Activated T-helper 9 cell treated with anti-CD3 and anti-CD28 coated beads, Interleukin-2, amount 50 U/mL, for 16 hours (primary cell): ENCODE data around the gene SERTAD4.
"Not testable (repeated sequence)": the region's sequence is repeated elsewhere in the genome, so short reads cannot be mapped to it uniquely, and the experiment has no call there.

Source experiments
- DNase-seq: peaks from one replicate; pipeline ENCODE4 v3.0.0-alpha.2; 2020; ENCODE audit warnings: low read depth

The SERTAD4 gene

GRCh38 chr1:210232511-210233215 is at the start of gene SERTAD4:
Gene SERTAD4, plus strand, starts transcription at chr1:210232796. Its CDS starts 5,165 bp downstream, at chr1:210237961.
- no peak for DNase-seq

DNA sequence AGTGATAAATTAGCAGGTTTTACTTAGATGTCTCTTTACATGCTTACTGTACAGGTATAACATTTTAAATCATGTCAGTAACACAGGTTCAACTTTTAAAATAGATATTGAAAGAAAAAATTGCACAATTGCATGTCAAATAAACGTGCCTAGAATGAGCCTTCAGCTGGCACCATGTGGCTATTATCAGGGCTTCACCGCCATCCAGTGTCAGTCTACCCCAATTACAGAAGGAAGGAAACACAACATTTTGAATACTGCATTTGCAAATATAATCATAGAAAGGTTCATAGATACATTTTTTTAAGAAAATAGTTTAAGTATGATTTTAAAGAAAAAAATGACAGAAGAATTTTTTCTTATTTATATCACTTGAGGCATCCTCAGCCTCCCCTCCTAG is 47.5 kb upstream of the SERTAD4 start:
- DNase-seq = no peak

- DNase-seq = not testable (repeated sequence)
These were observed 44.6 kb upstream of the SERTAD4 start for GRCh38 chr1:210187849-210188606.

- DNase-seq = no peak
These were observed 43.2 kb upstream of the SERTAD4 start for GRCh38 chr1:210189426-210189825.

GRCh38 chr1:210195635-210196160 is 36.9 kb upstream of the SERTAD4 start:
- no peak for DNase-seq

- not testable (repeated sequence) for DNase-seq
These were observed 36.3 kb upstream of the SERTAD4 start for GRCh38 chr1:210196266-210196665.

DNA sequence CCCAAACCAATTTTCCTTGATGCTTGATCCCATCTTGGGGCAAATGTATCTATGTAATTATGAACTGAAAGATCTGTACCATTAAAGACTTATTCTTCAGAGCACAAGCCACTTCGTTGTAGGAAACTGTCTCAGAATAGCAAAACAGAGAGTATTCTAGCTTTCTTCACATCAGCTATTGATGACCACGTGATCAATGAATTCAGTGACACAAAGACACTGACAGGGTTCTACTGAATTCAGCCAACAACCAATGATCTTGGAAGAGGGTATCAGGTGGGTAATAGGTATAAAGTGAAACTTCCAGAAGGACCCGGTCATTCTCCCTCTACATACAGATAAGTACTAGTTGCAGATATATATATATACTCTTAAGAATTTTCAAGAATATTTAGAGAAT is 33.8 kb upstream of the SERTAD4 start:
- DNase-seq = no peak

DNA sequence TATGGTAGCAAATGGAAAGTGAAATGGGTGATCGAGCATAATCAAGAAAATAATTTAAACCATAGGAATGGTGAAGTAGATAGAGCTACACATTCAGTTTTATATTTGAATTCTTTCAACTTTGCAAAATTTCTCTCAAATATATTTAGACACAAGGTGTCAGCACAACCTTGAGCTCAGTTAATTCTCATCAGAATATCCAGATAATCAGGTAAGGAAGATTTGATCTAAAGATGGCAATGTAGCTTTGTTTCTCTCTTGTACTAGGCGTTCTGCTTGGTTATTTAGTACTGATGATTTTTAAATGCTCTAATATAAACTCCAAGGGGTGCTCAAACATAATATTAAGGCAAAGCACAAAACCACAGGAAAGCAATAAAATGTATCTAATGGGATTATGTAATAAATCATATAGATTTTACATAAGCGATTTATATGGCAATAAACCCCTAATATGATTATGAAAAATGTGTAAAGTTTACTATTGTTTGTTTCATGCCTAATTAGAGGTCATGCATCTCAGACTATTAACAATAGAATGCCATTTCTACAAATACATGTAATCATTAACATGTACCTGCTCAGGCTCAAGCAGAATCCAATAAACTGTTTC is 32.4 kb upstream of the SERTAD4 start:
- no peak for DNase-seq

DNA sequence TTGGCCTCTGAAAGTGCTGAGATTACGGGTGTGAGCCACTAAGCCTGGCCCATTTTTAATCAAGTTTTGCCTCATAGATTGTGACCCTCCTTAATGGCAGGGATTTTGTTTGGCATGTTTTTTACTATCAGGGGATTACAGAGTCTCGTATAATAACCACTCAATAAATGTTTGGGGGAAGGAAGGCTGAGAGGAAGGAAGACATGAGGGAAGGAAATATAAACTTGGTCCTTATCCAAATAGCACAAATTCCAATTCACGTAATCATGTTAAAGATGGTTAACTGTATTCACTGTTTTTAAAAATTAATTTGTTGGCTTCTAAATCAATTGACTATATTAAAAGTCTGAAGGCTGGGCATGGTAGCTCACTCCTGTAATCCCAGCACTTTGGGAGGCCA is 30.9 kb upstream of the SERTAD4 start:
- no peak for DNase-seq

DNA sequence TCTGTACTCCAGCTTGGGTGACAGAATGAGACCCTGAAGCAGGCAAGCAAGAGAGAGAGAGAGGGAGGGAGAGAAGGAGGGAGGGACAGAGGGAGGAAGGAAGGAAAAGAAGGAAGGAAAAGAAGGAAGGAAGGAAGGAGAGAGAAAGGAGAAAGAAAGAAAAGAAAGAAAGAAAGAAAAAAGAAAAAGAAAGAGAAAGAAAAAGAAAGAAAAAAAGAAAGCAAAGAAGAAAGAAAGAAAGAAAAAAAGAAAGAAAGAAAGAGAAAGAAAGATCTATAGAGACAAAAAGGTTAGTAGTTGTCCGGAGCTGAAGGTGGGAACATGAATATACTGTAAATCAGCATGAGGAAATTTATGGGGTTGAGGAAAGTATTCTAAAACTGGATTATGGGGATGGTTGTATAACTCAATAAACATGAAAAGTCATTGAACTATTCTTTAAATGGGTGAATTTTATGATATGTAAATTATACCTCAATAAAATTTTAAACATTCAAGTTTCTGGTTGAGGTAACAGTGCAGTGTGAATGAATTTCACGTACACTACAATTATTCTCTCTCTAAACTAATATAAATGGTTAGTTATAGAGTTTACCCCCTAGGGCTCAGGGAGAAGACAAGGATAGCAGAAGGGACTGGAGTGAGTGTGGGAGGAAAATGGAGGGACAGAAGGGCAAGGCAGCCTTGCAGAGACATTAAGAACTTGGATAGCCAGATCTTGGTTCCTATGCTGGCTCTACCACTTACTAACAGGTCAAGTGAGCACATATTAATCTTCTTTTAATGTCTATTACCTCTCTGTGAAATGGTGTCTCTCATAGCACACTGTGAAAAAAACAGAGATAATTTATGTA is 24.8 kb upstream of the SERTAD4 start:
- DNase-seq = no peak

GRCh38 chr1:210213335-210213734 is 19.3 kb upstream of the SERTAD4 start:
- DNase-seq = no peak

DNA sequence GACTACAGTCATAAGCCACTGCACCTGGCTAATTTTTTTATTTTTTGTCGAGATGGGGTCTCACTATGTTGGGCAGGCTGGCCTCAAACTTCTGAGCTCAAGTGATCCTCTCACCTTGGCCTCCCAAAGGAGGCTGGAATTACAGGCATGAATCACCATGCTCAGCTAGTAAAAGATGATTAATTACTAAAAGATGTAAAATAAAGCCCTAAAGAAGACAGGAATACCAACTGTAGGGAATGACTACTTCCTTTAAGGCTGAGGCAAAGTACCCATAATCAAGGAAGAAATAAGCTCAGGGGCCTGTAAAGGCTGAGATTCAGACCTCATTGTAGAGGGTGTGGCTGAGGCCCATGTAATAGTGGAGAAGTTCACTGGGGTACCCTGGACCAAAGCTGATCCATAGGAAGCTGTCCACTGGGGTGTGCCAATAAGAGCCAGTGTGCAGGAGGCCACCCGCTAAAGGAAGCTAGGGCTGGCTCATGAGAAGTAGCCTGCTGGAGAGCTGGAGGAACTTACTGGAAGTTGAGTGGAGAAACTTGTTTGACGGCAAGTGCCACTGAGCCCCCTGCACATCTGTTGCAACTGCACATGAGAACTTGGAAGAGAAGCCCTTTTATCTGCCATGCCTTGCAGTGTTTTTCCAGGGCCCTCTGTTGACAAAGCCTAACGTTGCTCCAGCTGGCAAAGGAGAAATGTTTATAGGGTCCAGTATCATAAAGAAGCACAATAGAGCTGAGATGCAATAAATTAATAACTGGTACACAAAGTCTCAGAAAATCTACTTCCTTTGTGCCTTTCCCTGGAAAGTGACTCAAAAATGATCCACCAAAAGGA is 17.8 kb upstream of the SERTAD4 start:
- no peak for DNase-seq

DNA sequence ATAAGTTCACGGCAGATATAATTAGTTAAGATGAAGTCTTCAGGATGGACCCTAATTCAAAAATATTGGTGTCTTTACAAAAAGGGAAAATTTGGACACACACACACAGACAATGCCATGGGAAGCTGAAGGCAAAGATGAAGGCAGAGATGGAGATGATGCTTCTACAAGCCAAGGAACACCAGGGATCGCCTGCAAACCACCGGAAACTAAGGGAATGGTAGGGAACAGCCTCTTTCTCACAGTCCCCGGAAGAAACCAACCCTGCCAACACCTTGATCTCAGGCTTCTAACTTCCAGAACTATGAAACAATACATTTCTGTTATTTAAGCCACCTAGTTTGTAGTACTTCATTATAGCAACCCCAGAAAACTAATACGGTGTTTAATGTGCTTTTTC is 15.1 kb upstream of the SERTAD4 start:
- DNase-seq = no peak

DNA sequence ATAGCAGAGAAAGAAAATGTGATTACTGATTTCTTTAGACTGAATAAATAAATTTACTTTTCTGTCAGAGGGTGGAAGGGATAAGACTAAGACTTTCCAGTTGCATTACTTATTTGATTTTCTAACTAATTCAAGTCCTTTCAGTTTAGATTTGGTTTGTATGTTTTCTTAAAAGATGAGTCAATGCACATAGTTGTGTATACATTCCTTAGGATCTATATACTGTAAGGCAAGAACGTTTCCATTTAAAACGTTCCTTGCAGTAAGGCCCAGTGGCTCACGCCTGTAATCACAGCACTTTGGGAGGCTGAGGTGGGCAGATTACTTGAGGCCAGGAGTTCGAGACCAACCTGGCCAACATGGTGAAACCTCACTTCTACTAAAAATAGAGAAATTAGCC is 14.5 kb upstream of the SERTAD4 start:
- DNase-seq = no peak

GRCh38 chr1:210222340-210223006 is 10.1 kb upstream of the SERTAD4 start:
- DNase-seq = no peak

DNA sequence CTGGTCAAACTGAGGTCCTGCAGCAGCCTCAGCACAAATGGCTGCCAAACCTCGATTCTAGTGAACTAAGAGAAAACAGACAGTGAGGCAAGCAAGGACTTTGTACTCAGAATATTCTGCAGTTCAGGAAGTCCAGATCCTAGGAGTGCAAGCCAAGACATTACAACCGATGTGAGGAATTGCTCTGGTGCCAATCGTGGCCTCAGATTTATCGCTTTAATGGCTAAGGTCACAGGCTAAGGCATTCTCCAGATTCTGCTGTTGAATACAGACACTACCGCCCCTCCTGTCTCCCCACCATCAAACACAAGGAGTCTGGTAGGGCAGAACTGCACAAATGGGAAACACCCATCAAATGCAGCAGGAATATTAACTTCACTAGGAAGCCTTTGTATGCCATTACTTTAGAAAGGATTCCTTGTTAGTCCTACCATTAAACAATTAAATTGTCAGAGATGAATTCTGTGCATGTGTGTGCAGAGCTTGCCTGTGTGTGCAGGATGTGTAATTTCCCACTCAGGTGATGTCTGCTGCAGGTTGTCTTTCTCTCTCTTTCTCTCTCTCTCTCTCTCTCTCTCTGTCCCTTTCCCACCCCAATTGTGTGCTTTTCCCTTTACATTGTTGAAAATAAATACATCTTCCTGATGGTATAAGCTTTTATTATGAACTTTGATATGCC is 9.2 kb upstream of the SERTAD4 start:
- DNase-seq = no peak

DNA sequence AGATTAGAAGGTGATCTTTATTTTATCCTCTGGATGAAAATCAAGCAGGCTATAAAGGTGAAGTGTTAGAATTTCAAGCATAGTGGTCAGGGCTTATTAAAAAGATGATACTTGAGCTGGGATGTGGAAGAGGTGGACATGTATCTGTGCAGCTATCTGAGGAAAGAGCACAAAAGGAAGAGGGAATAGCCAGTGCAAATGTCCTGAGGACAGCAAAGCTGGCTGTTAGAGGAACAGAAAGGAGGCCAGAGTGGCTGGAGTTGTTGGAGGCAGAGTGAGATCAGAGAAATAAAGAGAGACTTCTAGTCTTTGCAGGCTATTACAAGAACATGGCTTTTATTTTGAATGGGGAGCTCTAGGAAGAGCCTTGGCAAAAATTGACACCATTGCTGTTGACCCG is 4.4 kb upstream of the SERTAD4 start:
- DNase-seq = no peak

GRCh38 chr1:210230149-210230695 is 2.4 kb upstream of the SERTAD4 start:
- DNase-seq = no peak

DNA sequence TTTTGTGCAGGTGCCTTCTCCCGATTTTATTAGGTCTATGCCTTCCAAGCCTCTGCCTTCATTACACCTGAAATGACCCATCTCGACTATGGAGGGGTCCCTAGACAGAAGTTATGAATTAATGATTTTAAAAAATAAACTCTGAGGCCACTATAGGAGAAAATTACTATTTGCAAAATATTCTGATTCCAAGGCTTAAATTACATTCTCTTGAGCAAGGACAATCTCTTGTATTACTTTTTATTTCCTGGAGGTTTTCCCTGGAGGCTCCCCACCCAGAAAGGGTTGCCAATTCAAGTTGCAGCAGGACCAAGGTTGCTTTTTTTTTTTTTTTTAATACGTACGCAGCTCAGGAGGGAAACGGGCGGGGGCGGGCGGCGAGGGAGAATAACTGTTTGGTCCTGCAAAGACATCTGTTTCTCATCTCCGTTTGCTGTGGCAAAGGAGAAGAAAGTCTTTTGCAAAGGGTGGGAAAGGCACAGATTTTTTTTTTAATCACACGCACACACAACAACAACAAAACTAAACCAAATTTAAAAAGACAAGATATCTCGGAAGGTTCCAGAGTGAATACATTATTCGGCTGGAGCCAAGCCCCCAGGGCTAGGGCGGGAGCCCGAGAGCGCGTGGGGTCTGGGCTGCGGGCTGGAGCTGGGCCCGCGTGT is 618 bp upstream of the SERTAD4 start:
- DNase-seq = no peak
